IMR-90 (cell line): ENCODE data around the gene PTH1R. TPM values are rescaled to one million over a fixed set of nuclear protein-coding genes. Genes with fewer than 3 reads are reported as not detected.

Experiments
- ATAC-seq: fragments of 200-7000 bp; cut with Tn5 transposase; 2 replicates; pipeline ENCODE4 v1.9.1; 2020; ENCODE audit warnings: low read depth, mild to moderate bottlenecking, moderate library complexity
- BruUV-seq: library from RNA; stranded (reverse); fragments of 400-500 nt; replicated peaks from 2 replicates; lab custom pipeline; 2021; lab: Mats Ljungman, UMichigan
- CTCF ChIA-PET: fragments of 300-600 bp; formaldehyde crosslinking; extraction: SDS; loops from one replicate; lab custom pipeline; 2021; ENCODE audit warnings: antibody characterized with exemption; lab: Yijun Ruan, JAX
- POLR2A ChIA-PET: fragments of 300-600 bp; sonication (Branson Sonifier 250); formaldehyde crosslinking; loops from one replicate; lab custom pipeline; 2022; ENCODE audit warnings: antibody characterized with exemption; ENCODE audit not compliant: unreplicated experiment; lab: Charles Lee
- DNase-seq: peaks from one replicate; pipeline ENCODE4 v3.0.0; 2013
- H2AFZ ChIP-seq: replicated peaks from 2 replicates; pipeline ENCODE3; 2013; ENCODE audit warnings: low read length, mild to moderate bottlenecking; ENCODE audit not compliant: poor library complexity
- H2AK5ac ChIP-seq: 2 replicates; pipeline ENCODE4 v1.6.1; 2013; ENCODE audit warnings: low read depth, low read length, inconsistent platforms
- H2AK9ac ChIP-seq: replicated peaks from 2 replicates; pipeline ENCODE3; 2013; ENCODE audit warnings: mild to moderate bottlenecking, low read depth, low read length, moderate library complexity; ENCODE audit not compliant: poor library complexity
- H2BK120ac ChIP-seq: 2 replicates; pipeline ENCODE4 v1.6.1; 2013; ENCODE audit warnings: low read depth, low read length, inconsistent platforms
- H2BK15ac ChIP-seq: 3 replicates; pipeline ENCODE4 v1.6.1; 2013; ENCODE audit warnings: low read depth, low read length, inconsistent platforms
- H2BK20ac ChIP-seq: 2 replicates; pipeline ENCODE4 v1.6.1; 2013; ENCODE audit warnings: low read depth, mild to moderate bottlenecking, inconsistent platforms, low read length, moderate library complexity
- H2BK5ac ChIP-seq: 2 replicates; pipeline ENCODE4 v1.6.1; 2013; ENCODE audit warnings: mild to moderate bottlenecking, low read depth, low read length, inconsistent platforms; ENCODE audit not compliant: poor library complexity, severe bottlenecking
- H3K14ac ChIP-seq: replicated peaks from 2 replicates; pipeline ENCODE4 v1.6.1; 2013; ENCODE audit warnings: low read depth, low read length, inconsistent platforms
- H3K18ac ChIP-seq: 2 replicates; pipeline ENCODE4 v1.6.1; 2013; ENCODE audit warnings: low read depth, low read length, control low read depth
- H3K23ac ChIP-seq: 2 replicates; pipeline ENCODE4 v1.6.1; 2013; ENCODE audit warnings: low read depth, low read length, inconsistent platforms
- H3K27ac ChIP-seq: 2 replicates; pipeline ENCODE4 v1.5.1; 2013; ENCODE audit warnings: mild to moderate bottlenecking, control low read depth, low read length; ENCODE audit not compliant: insufficient read depth
- H3K27me3 ChIP-seq: 2 replicates; pipeline ENCODE4 v1.6.1; 2013; ENCODE audit warnings: low read length; ENCODE audit not compliant: control insufficient read depth, insufficient read depth
- H3K36me3 ChIP-seq: 2 replicates; pipeline ENCODE4 v1.6.1; 2013; ENCODE audit warnings: low read length, mixed read lengths; ENCODE audit not compliant: control insufficient read depth, insufficient read depth
- H3K4ac ChIP-seq: 2 replicates; pipeline ENCODE4 v1.6.1; 2013; ENCODE audit warnings: low read depth, low read length, inconsistent platforms
- H3K4me1 ChIP-seq: 2 replicates; pipeline ENCODE4 v1.6.1; 2013; ENCODE audit warnings: low read length, mixed read lengths; ENCODE audit not compliant: control insufficient read depth, insufficient read depth
- H3K4me2 ChIP-seq: 2 replicates; pipeline ENCODE4 v1.6.1; 2013; ENCODE audit warnings: low read depth, mild to moderate bottlenecking, control low read depth, low read length, moderate library complexity
- H3K4me3 ChIP-seq: 2 replicates; pipeline ENCODE4 v1.5.1; 2013; ENCODE audit warnings: low read depth, mild to moderate bottlenecking, control low read depth, low read length, moderate library complexity; ENCODE audit not compliant: insufficient read depth
- H3K56ac ChIP-seq: 2 replicates; pipeline ENCODE4 v1.6.1; 2013; ENCODE audit warnings: low read length, inconsistent platforms; ENCODE audit not compliant: insufficient read depth; ENCODE audit errors: extremely low read depth
- H3K79me1 ChIP-seq, 2 experiments: 2 replicates each; pipeline ENCODE4 v1.6.1; 2013; ENCODE audit warnings: low read length in 2 of 2, inconsistent platforms in 1 of 2, low read depth in 1 of 2
- H3K9ac ChIP-seq: 2 replicates; pipeline ENCODE4 v1.6.1; 2013; ENCODE audit warnings: low read depth, low read length, control low read depth
- H3K9me1 ChIP-seq: 2 replicates; pipeline ENCODE4 v1.6.1; 2013; ENCODE audit warnings: low read length, inconsistent platforms; ENCODE audit not compliant: insufficient read depth
- H3K9me3 ChIP-seq: 2 replicates; pipeline ENCODE4 v1.6.1; 2013; ENCODE audit warnings: low read length; ENCODE audit not compliant: control insufficient read depth, insufficient read depth
- H4K20me1 ChIP-seq: 2 replicates; pipeline ENCODE4 v1.6.1; 2013; ENCODE audit warnings: low read length, inconsistent platforms; ENCODE audit not compliant: insufficient read depth
- H4K5ac ChIP-seq: 2 replicates; pipeline ENCODE4 v1.6.1; 2013; ENCODE audit warnings: mild to moderate bottlenecking, low read depth, low read length, control low read depth
- H4K8ac ChIP-seq, 2 experiments: 2 replicates each; pipeline ENCODE4 v1.6.1; 2013; ENCODE audit warnings: low read depth in 2 of 2, low read length in 2 of 2, control low read depth in 1 of 2, inconsistent platforms in 1 of 2
- H4K91ac ChIP-seq: 2 replicates; pipeline ENCODE4 v1.6.1; 2013; ENCODE audit warnings: low read depth, low read length, inconsistent platforms; ENCODE audit not compliant: insufficient read depth
- CEBPB ChIP-seq: IDR thresholded peaks from 2 replicates; pipeline ENCODE4 v1.6.1; 2012; ENCODE audit warnings: low read depth, low read length, improper control_type of control experiment
- CHD1 ChIP-seq: IDR thresholded peaks from 2 replicates; pipeline ENCODE4 v1.6.1; 2012; ENCODE audit warnings: low read depth, low read length, improper control_type of control experiment
- ELK1 ChIP-seq: fragments of 150-350 bp; IDR thresholded peaks from 2 replicates; pipeline ENCODE4 v1.6.1; 2016; ENCODE audit warnings: low read depth, mild to moderate bottlenecking, low read length, moderate library complexity, borderline replicate concordance
- FOS ChIP-seq: fragments of 150-350 bp; IDR thresholded peaks from 2 replicates; pipeline ENCODE4 v1.6.1; 2016; ENCODE audit warnings: low read depth, low read length
- MAFK ChIP-seq: IDR thresholded peaks from 2 replicates; pipeline ENCODE4 v1.6.1; 2012; ENCODE audit warnings: low read depth, low read length, improper control_type of control experiment
- MAZ ChIP-seq: IDR thresholded peaks from 2 replicates; pipeline ENCODE4 v1.6.1; 2012; ENCODE audit warnings: low read depth, mild to moderate bottlenecking, low read length, improper control_type of control experiment, moderate library complexity, borderline replicate concordance
- MXI1 ChIP-seq: IDR thresholded peaks from 2 replicates; pipeline ENCODE4 v1.6.1; 2012; ENCODE audit warnings: low read depth, mild to moderate bottlenecking, low read length, moderate library complexity, borderline replicate concordance
- NFE2L2 ChIP-seq: fragments of 150-350 bp; IDR thresholded peaks from 2 replicates; pipeline ENCODE4 v1.6.1; 2016; ENCODE audit warnings: low read depth, mild to moderate bottlenecking, low read length
- POLR2A ChIP-seq: IDR thresholded peaks from 2 replicates; pipeline ENCODE4 v1.6.1; 2012; ENCODE audit warnings: mild to moderate bottlenecking, low read depth, low read length
- RCOR1 ChIP-seq: IDR thresholded peaks from 2 replicates; pipeline ENCODE4 v1.6.1; 2012; ENCODE audit warnings: mild to moderate bottlenecking, low read length, improper control_type of control experiment; ENCODE audit not compliant: insufficient replicate concordance
- WGBS, 2 experiments: methylation state at CpG; one replicate each; pipeline versions ENCODE4 v1.1.5 to v1.1.7; 2013; ENCODE audit warnings: missing lambda C conversion rate in 2 of 2; ENCODE audit not compliant: insufficient read length in 1 of 2; ENCODE audit errors: extremely low coverage in 2 of 2; 5-methylcytosine and 5-hydroxymethylcytosine counted together
- dilution Hi-C: fragments of 300-500 bp; cut with HindIII; formaldehyde crosslinking; loops from one replicate; pipeline ENCODE4 v1.14.3; 2018; ENCODE audit warnings: low sequenced_read_pairs; ENCODE audit not compliant: unreplicated experiment
- in situ Hi-C: fragments of 300-500 bp; cut with MboI; formaldehyde crosslinking; loops from 3 replicates; pipeline ENCODE4 v1.14.3; 2019; ENCODE audit warnings: low sequenced_read_pairs, inconsistent platforms, mixed read lengths
- intact Hi-C: fragments of 100-400 bp; cut with micrococcal nuclease; formaldehyde crosslinking; loops from 2 replicates; pipeline ENCODE4 v1.10.0; 2022
- polyA plus RNA-seq, 3 experiments: library from polyadenylated mRNA; depleted of rRNA; stranded (reverse); fragments of >200 nt; gene quantifications; 2 replicates each; pipeline ENCODE4 v1.2.3, GENCODE V29; 2012; ENCODE audit warnings: low replicate concordance in 1 of 3
- total RNA-seq: library from RNA; depleted of rRNA; stranded (reverse); fragments of >200 nt; gene quantifications from 2 replicates; pipeline ENCODE4 v1.2.3, GENCODE V29; 2012
- TF ChIP-seq, protein P1 (sequence below): conservative IDR thresholded peaks from 2 replicates; pipeline ENCODE4 v1.5.1; 2012; ENCODE audit warnings: mild to moderate bottlenecking, low read depth, low read length, improper control_type of control experiment

Gene PTH1R
- total and polyA plus RNA-seq, 2 of the 4 experiments (the other 2 are of a cell fraction): 0.15 to 0.18 TPM

DNA sequence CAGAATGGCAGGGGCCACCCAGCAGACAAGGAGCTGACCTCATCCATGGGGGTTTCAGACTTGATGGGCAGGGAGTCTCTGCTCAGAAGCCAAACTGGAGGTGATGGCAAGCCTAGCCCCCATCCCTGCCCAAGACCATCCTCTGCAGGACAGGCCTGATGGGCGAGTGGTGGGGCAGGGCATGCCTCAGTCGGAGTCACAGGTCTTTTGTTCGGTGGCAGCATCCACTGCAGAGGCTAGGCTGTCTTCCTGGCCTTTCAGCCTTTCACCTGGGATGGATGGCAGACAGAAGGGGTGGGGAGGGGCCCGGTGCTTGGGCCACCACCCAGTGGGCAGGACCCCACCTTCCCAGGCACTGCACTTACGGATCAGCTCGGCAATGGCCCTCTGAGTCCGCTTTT, 44.4 kb downstream of the PTH1R start:
- dilution Hi-C loops: no loop called here
- CTCF ChIA-PET: no interaction called here

More for the DNA sequence above, 44.4 kb downstream of the PTH1R start:
- H2BK5ac ChIP-seq: no peak overlapping the region
- H3K18ac ChIP-seq: no peak overlapping the region
- no peak overlapping the region for H2AK9ac ChIP-seq
- H3K4me3 ChIP-seq: no peak overlapping the region
- BruUV-seq: no TSS peak
- H2BK15ac ChIP-seq: no peak overlapping the region
- H3K36me3 ChIP-seq: peaks cover 71% of the 10 kb centered on the region
- peaks cover 5 to 30% of the 10 kb centered on the region in 2 experiments for H3K79me1 ChIP-seq
- H3K23ac ChIP-seq: no peak overlapping the region
- no peak overlapping the region for H2BK20ac ChIP-seq
- peaks cover 18% of the 10 kb centered on the region for H4K20me1 ChIP-seq
- no peak overlapping the region for H3K4ac ChIP-seq
- H3K27me3 ChIP-seq: no peaks in the 10 kb centered on the region
- peaks cover 13% of the 10 kb centered on the region for H3K9me3 ChIP-seq
- H2BK120ac ChIP-seq: no peak overlapping the region
- TF ChIP-seq RCOR1 (no peak), CEBPB (no peak), MAFK (no peak), FOS (no peak), NFE2L2 (no peak), POLR2A (no peak), CHD1 (no peak), ELK1 (no peak), MAZ (no peak), MXI1 (no peak)
- TF ChIP-seq, protein P1, sequence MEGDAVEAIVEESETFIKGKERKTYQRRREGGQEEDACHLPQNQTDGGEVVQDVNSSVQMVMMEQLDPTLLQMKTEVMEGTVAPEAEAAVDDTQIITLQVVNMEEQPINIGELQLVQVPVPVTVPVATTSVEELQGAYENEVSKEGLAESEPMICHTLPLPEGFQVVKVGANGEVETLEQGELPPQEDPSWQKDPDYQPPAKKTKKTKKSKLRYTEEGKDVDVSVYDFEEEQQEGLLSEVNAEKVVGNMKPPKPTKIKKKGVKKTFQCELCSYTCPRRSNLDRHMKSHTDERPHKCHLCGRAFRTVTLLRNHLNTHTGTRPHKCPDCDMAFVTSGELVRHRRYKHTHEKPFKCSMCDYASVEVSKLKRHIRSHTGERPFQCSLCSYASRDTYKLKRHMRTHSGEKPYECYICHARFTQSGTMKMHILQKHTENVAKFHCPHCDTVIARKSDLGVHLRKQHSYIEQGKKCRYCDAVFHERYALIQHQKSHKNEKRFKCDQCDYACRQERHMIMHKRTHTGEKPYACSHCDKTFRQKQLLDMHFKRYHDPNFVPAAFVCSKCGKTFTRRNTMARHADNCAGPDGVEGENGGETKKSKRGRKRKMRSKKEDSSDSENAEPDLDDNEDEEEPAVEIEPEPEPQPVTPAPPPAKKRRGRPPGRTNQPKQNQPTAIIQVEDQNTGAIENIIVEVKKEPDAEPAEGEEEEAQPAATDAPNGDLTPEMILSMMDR: no peak
- intact Hi-C loops (no loop called here), in situ Hi-C loops (no loop called here)
- no peak overlapping the region for H3K9ac ChIP-seq
- POLR2A ChIA-PET: no interaction called here
- H3K9me1 ChIP-seq: no peaks in the 10 kb centered on the region
- WGBS, 2 experiments: no CpG with 5 or more reads among the region's 7 CpGs
- H3K4me1 ChIP-seq: no peaks in the 10 kb centered on the region
- no peak overlapping the region for H4K91ac ChIP-seq
- H4K8ac ChIP-seq: no peak overlapping the region
- no peak overlapping the region for H2AFZ ChIP-seq
- no peak for DNase-seq
- H4K5ac ChIP-seq: no peak overlapping the region
- no peak overlapping the region for H3K27ac ChIP-seq
- H3K4me2 ChIP-seq: no peak overlapping the region
- ATAC-seq: no peak
- H3K14ac ChIP-seq: no peak overlapping the region
- no peak overlapping the region for H3K56ac ChIP-seq
- no peak overlapping the region for H2AK5ac ChIP-seq
